Measurements from ENCODE around the gene ANKMY1.

DNA sequence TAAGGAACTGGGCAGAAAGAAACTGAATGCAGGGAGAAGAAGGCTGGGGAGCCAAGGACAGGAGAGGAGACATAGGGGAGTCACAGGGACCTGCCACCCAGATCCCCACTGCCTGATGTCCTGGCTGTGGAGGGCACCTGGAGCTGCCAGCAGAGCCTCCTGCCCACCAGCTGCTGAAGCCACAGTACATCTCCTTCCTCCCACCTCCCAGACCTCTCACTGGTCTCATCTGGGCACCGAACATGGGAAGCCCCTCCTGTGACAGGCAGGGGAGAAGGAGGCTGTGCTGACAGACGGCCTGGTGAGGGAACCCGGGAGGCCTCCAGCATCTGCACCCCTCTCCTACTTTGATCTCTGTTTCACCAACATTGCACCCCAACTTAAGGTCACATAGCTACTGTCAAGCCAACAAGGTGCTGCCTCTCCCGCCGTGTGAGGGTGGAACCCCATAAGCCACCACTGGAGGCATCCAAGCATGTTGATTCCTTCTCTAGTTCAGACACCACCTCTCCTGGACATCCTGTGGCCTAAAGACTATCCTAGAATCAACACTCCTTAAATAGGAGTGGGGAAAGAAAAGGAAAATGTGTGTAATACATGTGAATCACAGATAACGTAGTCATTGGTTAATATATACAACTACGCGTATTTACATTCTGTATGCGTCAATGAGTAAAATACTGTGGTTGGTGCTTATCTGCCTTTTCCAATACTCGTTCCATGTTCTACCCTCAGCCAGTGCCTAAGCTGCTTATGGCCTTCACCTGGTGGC lies 7.0 kb upstream of the ANKMY1 start:
- TF ChIP-seq CTCF (CRISPR knock-in tag; IDR thresholded peaks at IDR 0.05) (no peak), ZNF513 (CRISPR knock-in tag; conservative IDR thresholded peaks at IDR 0.05) (no peak), KDM6A (CRISPR knock-in tag; IDR thresholded peaks at IDR 0.05; ENCODE audit: low read depth) (no peak), CEBPZ (IDR thresholded peaks at IDR 0.05; ENCODE audit: low read length) (no peak), JUND (CRISPR knock-in tag; IDR thresholded peaks at IDR 0.05) (no peak), ZNF670 (CRISPR knock-in tag; IDR thresholded peaks at IDR 0.05; ENCODE audit: borderline replicate concordance) (no peak), SRSF9 (IDR thresholded peaks at IDR 0.05; ENCODE audit: borderline replicate concordance, insufficient read depth, low read depth, low read length, poor library complexity, severe bottlenecking) (no peak), ZNF75D (CRISPR knock-in tag; IDR thresholded peaks at IDR 0.05; ENCODE audit: borderline replicate concordance) (no peak), NFYB (CRISPR knock-in tag; IDR thresholded peaks at IDR 0.05) (no peak)
- TF ChIP-seq, protein P1, sequence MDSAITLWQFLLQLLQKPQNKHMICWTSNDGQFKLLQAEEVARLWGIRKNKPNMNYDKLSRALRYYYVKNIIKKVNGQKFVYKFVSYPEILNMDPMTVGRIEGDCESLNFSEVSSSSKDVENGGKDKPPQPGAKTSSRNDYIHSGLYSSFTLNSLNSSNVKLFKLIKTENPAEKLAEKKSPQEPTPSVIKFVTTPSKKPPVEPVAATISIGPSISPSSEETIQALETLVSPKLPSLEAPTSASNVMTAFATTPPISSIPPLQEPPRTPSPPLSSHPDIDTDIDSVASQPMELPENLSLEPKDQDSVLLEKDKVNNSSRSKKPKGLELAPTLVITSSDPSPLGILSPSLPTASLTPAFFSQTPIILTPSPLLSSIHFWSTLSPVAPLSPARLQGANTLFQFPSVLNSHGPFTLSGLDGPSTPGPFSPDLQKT (CRISPR knock-in tag; IDR thresholded peaks at IDR 0.05; ENCODE audit: borderline replicate concordance) = no peak

All from HepG2 (cell line).